Measurements from ENCODE around the gene HCFC1R1. TPM values are rescaled to one million over a fixed set of nuclear protein-coding genes. Genes with fewer than 3 reads are reported as not detected.

The HCFC1R1 gene
- total and polyA plus RNA-seq, 7 experiments from 2014 or later = 11.5 to 29.6 (median 14.9) TPM

GRCh38 chr16:2991566-2992261 is 32.0 kb downstream of the HCFC1R1 start:
- ATAC-seq (no peak), DNase-seq (no peak)
- H3K4me3 ChIP-seq (ENCODE audit: low read length) = no peak overlapping the region
- H3K36me3 ChIP-seq (ENCODE audit: control insufficient read depth in 2 of 3, insufficient read depth in 3 of 3, low read length in 3 of 3) = no peaks in the 10 kb centered on the region
- no peaks in the 10 kb centered on the region for H3K4me1 ChIP-seq (ENCODE audit: control insufficient read depth in 2 of 2, insufficient read depth in 2 of 2, low read length in 2 of 2)
- ChIA-PET CTCF (interaction anchor here (0.6 to 0.9 kb wide), 2 partner anchors 9 to 12 kb away, joined by 3 read pairs; no protein-coding TSS in a partner anchor), POLR2A (no interaction called here)
- Mint-ChIP-seq H3K4me1 (no peaks in the 10 kb centered on the region), H3K4me3 (no peak overlapping the region), H3K27me3 (peaks cover 0 to 6% (median 0%) of the 10 kb centered on the region in 5 donors), H3K27ac (no peak overlapping the region), H3K9me3 (peaks cover 0 to 2% (median 0%) of the 10 kb centered on the region in 11 donors), H3K36me3 (no peaks in the 10 kb centered on the region)
- H3K27ac ChIP-seq (ENCODE audit: low read depth, low read length) = no peak overlapping the region
- no peaks in the 10 kb centered on the region for H3K27me3 ChIP-seq (ENCODE audit: control insufficient read depth in 2 of 2, insufficient read depth in 2 of 2, low read length in 2 of 2)
- intact Hi-C loops (cut with micrococcal nuclease) = no loop called here
- no peaks in the 10 kb centered on the region for H3K9me3 ChIP-seq (ENCODE audit: control insufficient read depth in 2 of 3, low read length in 3 of 3)

GRCh38 chr16:2990891-2991290 is 32.9 kb downstream of the HCFC1R1 start:
- CTCF ChIA-PET = interaction anchor here (0.9 kb wide), 1 partner anchor 8 kb away, joined by 3 read pairs; no protein-coding TSS in a partner anchor
- ATAC-seq = no peak

GRCh38 chr16:2988590-2989099 is 35.1 kb downstream of the HCFC1R1 start:
- Mint-ChIP-seq H3K9me3 (peaks cover 0 to 2% (median 0%) of the 10 kb centered on the region in 11 donors), H3K4me3 (no peak overlapping the region), H3K36me3 (no peaks in the 10 kb centered on the region), H3K4me1 (peaks cover 0 to 6% (median 0%) of the 10 kb centered on the region in 7 donors), H3K27me3 (peaks cover 0 to 9% (median 0%) of the 10 kb centered on the region in 5 donors), H3K27ac (no peak overlapping the region)
- Histone ChIP-seq H3K4me3 (ENCODE audit: low read length) (no peak overlapping the region), H3K27me3 (ENCODE audit: control insufficient read depth in 2 of 2, insufficient read depth in 2 of 2, low read length in 2 of 2) (no peaks in the 10 kb centered on the region), H3K27ac (ENCODE audit: low read depth, low read length) (no peak overlapping the region), H3K36me3 (ENCODE audit: control insufficient read depth in 2 of 3, insufficient read depth in 3 of 3, low read length in 3 of 3) (no peaks in the 10 kb centered on the region), H3K4me1 (ENCODE audit: control insufficient read depth in 2 of 2, insufficient read depth in 2 of 2, low read length in 2 of 2) (no peaks in the 10 kb centered on the region), H3K9me3 (ENCODE audit: control insufficient read depth in 2 of 3, low read length in 3 of 3) (no peaks in the 10 kb centered on the region)
- ATAC-seq = no peak
- ChIA-PET POLR2A (interaction anchor here (0.7 to 1.5 kb wide), 2 partner anchors 8 to 10 kb away, joined by 3 to 4 read pairs; no protein-coding TSS in a partner anchor), CTCF (no interaction called here)
- no peak for DNase-seq
- intact Hi-C loops (cut with micrococcal nuclease) = no loop called here

More at GRCh38 chr16:2990891-2991290, 32.9 kb downstream of the HCFC1R1 start:
- H3K27me3 ChIP-seq (ENCODE audit: control insufficient read depth in 2 of 2, insufficient read depth in 2 of 2, low read length in 2 of 2) = no peaks in the 10 kb centered on the region
- H3K9me3 Mint-ChIP-seq = peaks cover 0 to 2% (median 0%) of the 10 kb centered on the region in 11 donors
- no peak overlapping the region for H3K4me3 Mint-ChIP-seq
- no peak overlapping the region for H3K27ac ChIP-seq (ENCODE audit: low read depth, low read length)
- H3K9me3 ChIP-seq (ENCODE audit: control insufficient read depth in 2 of 3, low read length in 3 of 3) = no peaks in the 10 kb centered on the region
- H3K36me3 Mint-ChIP-seq = no peaks in the 10 kb centered on the region
- intact Hi-C loops (cut with micrococcal nuclease) = no loop called here
- peaks cover 0 to 6% (median 0%) of the 10 kb centered on the region in 5 donors for H3K27me3 Mint-ChIP-seq
- no peak for DNase-seq
- H3K27ac Mint-ChIP-seq = no peak overlapping the region
- no peaks in the 10 kb centered on the region for H3K4me1 ChIP-seq (ENCODE audit: control insufficient read depth in 2 of 2, insufficient read depth in 2 of 2, low read length in 2 of 2)
- H3K36me3 ChIP-seq (ENCODE audit: control insufficient read depth in 2 of 3, insufficient read depth in 3 of 3, low read length in 3 of 3) = no peaks in the 10 kb centered on the region
- POLR2A ChIA-PET = no interaction called here
- no peak overlapping the region for H3K4me3 ChIP-seq (ENCODE audit: low read length)
- no peaks in the 10 kb centered on the region for H3K4me1 Mint-ChIP-seq

GRCh38 chr16:2987833-2988232 is 35.9 kb downstream of the HCFC1R1 start:
- POLR2A ChIA-PET = no interaction called here
- Mint-ChIP-seq H3K9me3 (peaks cover 0 to 2% (median 0%) of the 10 kb centered on the region in 11 donors), H3K27ac (no peak overlapping the region), H3K4me3 (no peak overlapping the region), H3K4me1 (peaks cover 0 to 11% (median 0%) of the 10 kb centered on the region in 7 donors), H3K36me3 (no peaks in the 10 kb centered on the region), H3K27me3 (peaks cover 0 to 9% (median 0%) of the 10 kb centered on the region in 5 donors)
- H3K27me3 ChIP-seq (ENCODE audit: control insufficient read depth in 2 of 2, insufficient read depth in 2 of 2, low read length in 2 of 2) = no peaks in the 10 kb centered on the region
- ATAC-seq (no peak), DNase-seq (no peak)
- H3K4me3 ChIP-seq (ENCODE audit: low read length) = no peak overlapping the region
- no peaks in the 10 kb centered on the region for H3K36me3 ChIP-seq (ENCODE audit: control insufficient read depth in 2 of 3, insufficient read depth in 3 of 3, low read length in 3 of 3)
- intact Hi-C loops (cut with micrococcal nuclease) = no loop called here
- no peaks in the 10 kb centered on the region for H3K9me3 ChIP-seq (ENCODE audit: control insufficient read depth in 2 of 3, low read length in 3 of 3)
- H3K4me1 ChIP-seq (ENCODE audit: control insufficient read depth in 2 of 2, insufficient read depth in 2 of 2, low read length in 2 of 2) = no peaks in the 10 kb centered on the region
- CTCF ChIA-PET = no interaction called here
- no peak overlapping the region for H3K27ac ChIP-seq (ENCODE audit: low read depth, low read length)

- Histone ChIP-seq H3K9me3 (ENCODE audit: control insufficient read depth in 2 of 3, low read length in 3 of 3) (no peaks in the 10 kb centered on the region), H3K36me3 (ENCODE audit: control insufficient read depth in 2 of 3, insufficient read depth in 3 of 3, low read length in 3 of 3) (no peaks in the 10 kb centered on the region), H3K27ac (ENCODE audit: low read depth, low read length) (no peak overlapping the region), H3K27me3 (ENCODE audit: control insufficient read depth in 2 of 2, insufficient read depth in 2 of 2, low read length in 2 of 2) (no peaks in the 10 kb centered on the region), H3K4me3 (ENCODE audit: low read length) (no peak overlapping the region), H3K4me1 (ENCODE audit: control insufficient read depth in 2 of 2, insufficient read depth in 2 of 2, low read length in 2 of 2) (no peaks in the 10 kb centered on the region)
- CTCF ChIA-PET = interaction anchor here (0.5 kb wide), 1 partner anchor 142 kb away, joined by 3 read pairs; no protein-coding TSS in a partner anchor
- H3K36me3 Mint-ChIP-seq = no peaks in the 10 kb centered on the region
- POLR2A ChIA-PET = no interaction called here
- peaks cover 2 to 11% (median 3%) of the 10 kb centered on the region in 7 donors for H3K4me1 Mint-ChIP-seq
- peaks cover 0 to 9% (median 0%) of the 10 kb centered on the region in 5 donors for H3K27me3 Mint-ChIP-seq
- intact Hi-C loops (cut with micrococcal nuclease) = no loop called here
- peaks cover 0 to 3% (median 0%) of the 10 kb centered on the region in 11 donors for H3K9me3 Mint-ChIP-seq
- ATAC-seq (no peak), DNase-seq (no peak)
- H3K4me3 Mint-ChIP-seq = no peak overlapping the region
- no peak overlapping the region for H3K27ac Mint-ChIP-seq
Measured at GRCh38 chr16:2987286-2987685, 36.5 kb downstream of the HCFC1R1 start.

GRCh38 chr16:2986623-2987188 is 37.0 kb downstream of the HCFC1R1 start:
- intact Hi-C loops (cut with micrococcal nuclease) = no loop called here
- POLR2A ChIA-PET = interaction anchor here (0.5 kb wide), 1 partner anchor 642 kb away, joined by 5 read pairs; no protein-coding TSS in a partner anchor
- H3K9me3 Mint-ChIP-seq = peaks cover 0 to 3% (median 0%) of the 10 kb centered on the region in 11 donors
- H3K27ac Mint-ChIP-seq = peak overlapping the region in 1 of 9 donors; percentile 76
- peaks cover 0 to under 1% (median 0%) of the 10 kb centered on the region in 5 donors for H3K36me3 Mint-ChIP-seq
- peaks cover 7 to 12% (median 7%) of the 10 kb centered on the region in 7 donors for H3K4me1 Mint-ChIP-seq
- no peak overlapping the region for H3K4me3 ChIP-seq (ENCODE audit: low read length)
- H3K4me3 Mint-ChIP-seq = no peak overlapping the region
- CTCF ChIA-PET = interaction anchor here (0.5 kb wide), 1 partner anchor 142 kb away, joined by 3 read pairs; no protein-coding TSS in a partner anchor
- H3K4me1 ChIP-seq (ENCODE audit: control insufficient read depth in 2 of 2, insufficient read depth in 2 of 2, low read length in 2 of 2) = no peaks in the 10 kb centered on the region
- no peaks in the 10 kb centered on the region for H3K36me3 ChIP-seq (ENCODE audit: control insufficient read depth in 2 of 3, insufficient read depth in 3 of 3, low read length in 3 of 3)
- ATAC-seq = no peak
- peaks cover 0 to 9% (median 0%) of the 10 kb centered on the region in 5 donors for H3K27me3 Mint-ChIP-seq
- no peak overlapping the region for H3K27ac ChIP-seq (ENCODE audit: low read depth, low read length)
- no peaks in the 10 kb centered on the region for H3K9me3 ChIP-seq (ENCODE audit: control insufficient read depth in 2 of 3, low read length in 3 of 3)
- H3K27me3 ChIP-seq (ENCODE audit: control insufficient read depth in 2 of 2, insufficient read depth in 2 of 2, low read length in 2 of 2) = no peaks in the 10 kb centered on the region
- DNase-seq = no peak

Measured in naive thymus-derived CD4-positive, alpha-beta T cell (primary cell).